GM19023 (cell line): ENCODE measurements around the gene ANKFY1.

Experiments
- ATAC-seq: cut with Tn5 transposase; IDR thresholded peaks from one replicate; pipeline ENCODE4 v1.9.1; 2021; ENCODE audit warnings: mild to moderate bottlenecking, moderate library complexity; ENCODE audit not compliant: unreplicated experiment

The ANKFY1 gene

GRCh38 chr17:4125552-4125951 lies 138.2 kb downstream of the ANKFY1 start:
- no peak for ATAC-seq

DNA sequence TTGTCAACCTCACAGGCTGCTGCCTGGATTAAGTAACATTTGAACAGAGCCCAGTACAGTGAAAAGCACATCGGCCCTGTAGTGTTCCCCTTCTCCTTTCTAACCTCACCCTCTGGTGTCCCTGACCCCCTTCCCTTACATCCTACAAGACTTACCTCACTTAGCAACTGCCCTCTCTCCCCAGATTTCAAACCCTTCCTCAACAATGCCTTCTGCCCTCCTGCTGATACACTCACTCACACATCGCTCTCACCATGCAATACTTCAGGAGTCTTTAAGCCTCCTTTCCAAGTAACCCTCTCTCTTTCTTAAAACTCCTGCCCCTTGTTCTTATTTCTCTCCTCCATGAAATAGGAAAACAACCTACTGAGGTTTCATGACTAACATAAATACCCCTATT lies 138.8 kb downstream of the ANKFY1 start:
- no peak for ATAC-seq

- no peak for ATAC-seq
These were observed 143.4 kb downstream of the ANKFY1 start for GRCh38 chr17:4120332-4120731.

GRCh38 chr17:4119299-4119698 lies 144.5 kb downstream of the ANKFY1 start:
- no peak for ATAC-seq

GRCh38 chr17:4118015-4118743 lies 145.6 kb downstream of the ANKFY1 start:
- no peak for ATAC-seq

DNA sequence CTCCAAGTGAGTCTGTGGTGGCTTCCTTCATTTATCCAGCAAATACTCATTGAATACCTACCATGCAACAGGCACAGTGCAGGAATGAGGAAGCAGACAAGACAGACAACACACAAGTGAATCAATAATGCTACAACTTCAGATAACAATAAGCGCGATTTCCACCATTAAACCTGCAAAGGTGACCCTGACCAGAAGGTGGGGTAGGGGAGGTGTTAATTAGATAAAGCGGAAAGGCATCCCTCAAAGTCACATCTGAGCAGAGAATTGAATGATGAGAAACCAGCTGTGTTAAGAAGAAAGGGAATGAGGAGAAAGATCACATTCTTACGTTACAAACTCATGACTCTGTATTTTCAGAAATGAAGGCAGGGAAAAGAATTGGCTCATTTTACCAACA lies 147.3 kb downstream of the ANKFY1 start:
- ATAC-seq: no peak
